Panc1 (cell line): ENCODE results near the gene SLC7A11. TPM values are rescaled to one million over a fixed set of nuclear protein-coding genes. Genes with fewer than 3 reads are reported as not detected.
"Not testable (repeated sequence)": the region's sequence is repeated elsewhere in the genome, so short reads cannot be mapped to it uniquely, and the experiment has no call there.

Source experiments
- ATAC-seq: fragments of 200-7000 bp; cut with Tn5 transposase; 2 replicates; pipeline ENCODE4 v1.9.1; 2020; ENCODE audit warnings: mild to moderate bottlenecking, moderate library complexity
- BruUV-seq: library from RNA; stranded (reverse); fragments of 400-500 nt; replicated peaks from 2 replicates; lab custom pipeline; 2021; lab: Mats Ljungman, UMichigan
- CTCF ChIA-PET: fragments of 300-600 bp; sonication (Branson Sonifier 250); formaldehyde crosslinking; loops from one replicate; lab custom pipeline; 2022; ENCODE audit warnings: antibody characterized with exemption; lab: Charles Lee
- POLR2A ChIA-PET: fragments of 300-600 bp; sonication (Branson Sonifier 250); formaldehyde crosslinking; loops from one replicate; lab custom pipeline; 2022; ENCODE audit warnings: antibody characterized with exemption; lab: Charles Lee
- DNase-seq: peaks from one replicate; pipeline ENCODE4 v3.0.0-alpha.2; 2010; ENCODE audit warnings: low read depth, low spot score
- H3K27ac ChIP-seq: 2 replicates; pipeline ENCODE4 v1.5.1; 2011; ENCODE audit warnings: mild to moderate bottlenecking, low read length, inconsistent platforms
- H3K27me3 ChIP-seq: fragments of 200-500 bp; sonication (Bioruptor generic); 2 replicates; pipeline ENCODE4 v1.6.0; 2014; ENCODE audit warnings: low read length, inconsistent platforms; ENCODE audit not compliant: control insufficient read depth, insufficient read depth
- H3K36me3 ChIP-seq: fragments of 200-500 bp; sonication (Bioruptor generic); 2 replicates; pipeline ENCODE4 v1.5.1; 2014; ENCODE audit warnings: inconsistent platforms, mild to moderate bottlenecking, low read length, moderate library complexity; ENCODE audit not compliant: control insufficient read depth, insufficient read depth
- H3K4me1 ChIP-seq: 2 replicates; pipeline ENCODE4 v1.5.1; 2011; ENCODE audit warnings: inconsistent platforms, mild to moderate bottlenecking, low read length, moderate library complexity; ENCODE audit not compliant: control insufficient read depth, insufficient read depth
- H3K4me3 ChIP-seq, 2 experiments: 2 replicates each; pipeline ENCODE4 v1.5.1; 2011 to 2012; ENCODE audit warnings: low read depth in 2 of 2, low read length in 2 of 2, mild to moderate bottlenecking in 2 of 2, inconsistent platforms in 1 of 2, moderate library complexity in 1 of 2
- H3K9me3 ChIP-seq: fragments of 200-500 bp; sonication (Bioruptor generic); 2 replicates; pipeline ENCODE4 v1.5.1; 2014; ENCODE audit warnings: low read depth, mild to moderate bottlenecking, inconsistent platforms, low read length, moderate library complexity; ENCODE audit not compliant: control insufficient read depth, insufficient read depth
- CTCF ChIP-seq: fragments of 450-650 bp; IDR thresholded peaks from 2 replicates; pipeline ENCODE4 v1.5.1; 2017; ENCODE audit warnings: mild to moderate bottlenecking
- POLR2AphosphoS5 ChIP-seq: IDR thresholded peaks from 2 replicates; pipeline ENCODE4 v1.6.1; 2012; ENCODE audit warnings: mild to moderate bottlenecking, low read depth, low read length, moderate library complexity
- REST ChIP-seq, 2 experiments: IDR thresholded peaks; 2 replicates each; pipeline ENCODE4 v1.6.1; 2011 to 2012; ENCODE audit warnings: low read depth in 2 of 2, control low read depth in 1 of 2, low read length in 1 of 2, mild to moderate bottlenecking in 1 of 2, moderate library complexity in 1 of 2; ENCODE audit not compliant: insufficient read depth in 1 of 2
- SIN3A ChIP-seq: IDR thresholded peaks from 2 replicates; pipeline ENCODE4 v1.6.1; 2012; ENCODE audit warnings: low read depth, mild to moderate bottlenecking, low read length, moderate library complexity, borderline replicate concordance; ENCODE audit not compliant: insufficient read depth
- TCF7L2 ChIP-seq: IDR thresholded peaks from 2 replicates; pipeline ENCODE4 v1.6.1; 2011; ENCODE audit warnings: mild to moderate bottlenecking, low read depth, low read length, inconsistent platforms
- in situ Hi-C: cut with HindIII; loops from 2 replicates; pipeline ENCODE4 v1.10.0; 2016; ENCODE audit warnings: low sequenced_read_pairs, low pct_unique_long_range_greater_than_20kb
- intact Hi-C: fragments of 100-400 bp; cut with micrococcal nuclease; formaldehyde crosslinking; loops from one replicate; pipeline ENCODE4 v1.10.0; 2022; ENCODE audit not compliant: unreplicated experiment
- total RNA-seq: library from RNA; stranded (reverse); gene quantifications from one replicate; pipeline ENCODE4 v1.2.1, GENCODE V29; 2021; ENCODE audit not compliant: unreplicated experiment

The SLC7A11 gene
- total RNA-seq, 1 experiment from 2014 or later, result 6.4 TPM

- CTCF ChIA-PET, result no interaction called here
- Histone ChIP-seq H3K36me3 (no peaks in the 10 kb centered on the region; the same call in 1 of the 2 replicates), H3K4me3 (no peak overlapping the region), H3K9me3 (no peaks in the 10 kb centered on the region), H3K27me3 (no peaks in the 10 kb centered on the region), H3K27ac (no peak overlapping the region), H3K4me1 (no peaks in the 10 kb centered on the region)
- TF ChIP-seq TCF7L2, result no peak
- no peak for TF ChIP-seq SIN3A
- no peak for TF ChIP-seq REST (IDR thresholded peaks at IDR 0.05; ENCODE audit: insufficient read depth in 1 of 2, low read depth in 2 of 2, low read length in 1 of 2)
- no peak for TF ChIP-seq CTCF
- TF ChIP-seq POLR2AphosphoS5, result no peak
- no TSS peak for BruUV-seq
- in situ Hi-C loops, result no loop called here
- DNase-seq (no peak), ATAC-seq (no peak)
- intact Hi-C loops, result no loop called here
- POLR2A ChIA-PET, result no interaction called here
These were observed 25.8 kb downstream of the SLC7A11 start for GRCh38 chr4:138216272-138216867.

- CTCF ChIA-PET, intact Hi-C loops, H3K4me1 ChIP-seq, H3K27me3 ChIP-seq, POLR2A ChIA-PET, H3K4me3 ChIP-seq, in situ Hi-C loops, H3K9me3 ChIP-seq, H3K27ac ChIP-seq, BruUV-seq, DNase-seq, H3K36me3 ChIP-seq, ATAC-seq: not testable (repeated sequence)
These were observed 31.6 kb downstream of the SLC7A11 start for GRCh38 chr4:138210576-138210975.

GRCh38 chr4:138209094-138209493, 33.1 kb downstream of the SLC7A11 start:
- no peaks in the 10 kb centered on the region for H3K36me3 ChIP-seq
- H3K27ac ChIP-seq, result no peak overlapping the region
- no peaks in the 10 kb centered on the region for H3K4me1 ChIP-seq
- in situ Hi-C loops (no loop called here), intact Hi-C loops (no loop called here)
- CTCF ChIA-PET, result no interaction called here
- H3K27me3 ChIP-seq, result no peaks in the 10 kb centered on the region
- no peak overlapping the region for H3K4me3 ChIP-seq
- DNase-seq, result no peak
- no peaks in the 10 kb centered on the region for H3K9me3 ChIP-seq
- BruUV-seq, result no TSS peak
- POLR2A ChIA-PET, result no interaction called here
- TF ChIP-seq CTCF (no peak), POLR2AphosphoS5 (no peak), TCF7L2 (no peak), REST (IDR thresholded peaks at IDR 0.05; ENCODE audit: insufficient read depth in 1 of 2, low read depth in 2 of 2, low read length in 1 of 2) (no peak), SIN3A (no peak)
- ATAC-seq, result no peak
